Measurements from ENCODE around the gene DNAJC13. TPM values are rescaled to one million over a fixed set of nuclear protein-coding genes. Genes with fewer than 3 reads are reported as not detected.

The DNAJC13 gene
- total RNA-seq, 1 experiment from 2014 or later = 72.4 TPM

DNA sequence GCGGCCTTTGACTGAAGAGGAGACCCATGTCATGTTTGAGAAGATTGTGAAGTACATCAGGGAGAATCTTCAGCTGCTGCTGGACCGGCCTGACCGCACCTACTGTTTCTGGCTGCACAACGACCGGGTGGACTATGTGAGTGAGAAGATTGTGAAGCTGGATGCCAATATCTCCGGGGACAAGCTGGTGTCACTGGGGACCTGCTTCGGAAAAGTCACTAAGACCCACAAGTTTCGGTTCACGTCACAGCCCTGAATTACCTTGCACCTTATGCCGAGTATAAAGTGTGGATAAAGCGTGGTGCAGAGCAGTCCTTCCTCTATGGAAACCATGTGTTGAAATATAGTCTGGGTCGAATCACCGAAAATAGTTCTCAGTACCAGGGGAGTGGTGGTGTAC is 16.0 kb upstream of the DNAJC13 start:
- CTCF ChIA-PET = interaction anchor here (0.8 to 4.2 kb wide), 2 partner anchors 16 to 50 kb away, joined by 3 to 25 read pairs; partner anchors contain the start of gene DNAJC13
- BruUV-seq (replicated peaks) = no TSS peak
- Mint-ChIP-seq H3K4me1 (ENCODE audit: low read depth, unreplicated experiment) (no peaks in the 10 kb centered on the region), H3K36me3 (ENCODE audit: insufficient read depth, unreplicated experiment) (no peaks in the 10 kb centered on the region), H3K4me3 (ENCODE audit: low read depth, unreplicated experiment) (no peak overlapping the region), H3K9me3 (ENCODE audit: low read depth, unreplicated experiment) (no peaks in the 10 kb centered on the region), H3K27me3 (ENCODE audit: unreplicated experiment) (no peaks in the 10 kb centered on the region), H3K27ac (ENCODE audit: unreplicated experiment) (no peak overlapping the region)
- intact Hi-C loops (cut with micrococcal nuclease; ENCODE audit: unreplicated experiment) = no loop called here
- TF ChIP-seq, protein P1, sequence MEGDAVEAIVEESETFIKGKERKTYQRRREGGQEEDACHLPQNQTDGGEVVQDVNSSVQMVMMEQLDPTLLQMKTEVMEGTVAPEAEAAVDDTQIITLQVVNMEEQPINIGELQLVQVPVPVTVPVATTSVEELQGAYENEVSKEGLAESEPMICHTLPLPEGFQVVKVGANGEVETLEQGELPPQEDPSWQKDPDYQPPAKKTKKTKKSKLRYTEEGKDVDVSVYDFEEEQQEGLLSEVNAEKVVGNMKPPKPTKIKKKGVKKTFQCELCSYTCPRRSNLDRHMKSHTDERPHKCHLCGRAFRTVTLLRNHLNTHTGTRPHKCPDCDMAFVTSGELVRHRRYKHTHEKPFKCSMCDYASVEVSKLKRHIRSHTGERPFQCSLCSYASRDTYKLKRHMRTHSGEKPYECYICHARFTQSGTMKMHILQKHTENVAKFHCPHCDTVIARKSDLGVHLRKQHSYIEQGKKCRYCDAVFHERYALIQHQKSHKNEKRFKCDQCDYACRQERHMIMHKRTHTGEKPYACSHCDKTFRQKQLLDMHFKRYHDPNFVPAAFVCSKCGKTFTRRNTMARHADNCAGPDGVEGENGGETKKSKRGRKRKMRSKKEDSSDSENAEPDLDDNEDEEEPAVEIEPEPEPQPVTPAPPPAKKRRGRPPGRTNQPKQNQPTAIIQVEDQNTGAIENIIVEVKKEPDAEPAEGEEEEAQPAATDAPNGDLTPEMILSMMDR (IDR thresholded peaks at IDR 0.05; ENCODE audit: unreplicated experiment) = no peak
- no peak for DNase-seq

DNA sequence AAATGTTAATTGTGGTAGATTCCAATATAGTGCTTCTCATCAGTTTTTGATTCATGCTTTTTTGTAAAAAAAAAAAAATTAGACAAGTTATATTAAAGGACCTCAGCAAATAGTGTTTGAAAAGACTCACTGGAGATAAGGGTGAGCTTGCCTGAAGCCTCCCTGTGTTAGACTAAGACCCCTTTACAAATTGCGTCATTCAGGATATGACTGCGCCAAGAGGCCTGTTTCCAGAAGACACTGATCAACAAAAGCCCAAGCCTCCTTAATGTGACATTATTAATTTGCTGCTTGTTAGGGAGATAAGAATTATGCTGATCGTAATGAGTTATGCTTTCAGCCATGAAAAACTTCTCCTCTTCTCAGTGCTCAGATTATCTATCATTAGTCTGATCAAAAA is 13.0 kb upstream of the DNAJC13 start:
- no TSS peak for BruUV-seq (replicated peaks)
- Mint-ChIP-seq H3K9me3 (ENCODE audit: low read depth, unreplicated experiment) (no peaks in the 10 kb centered on the region), H3K27ac (ENCODE audit: unreplicated experiment) (no peak overlapping the region), H3K36me3 (ENCODE audit: insufficient read depth, unreplicated experiment) (no peaks in the 10 kb centered on the region), H3K4me1 (ENCODE audit: low read depth, unreplicated experiment) (no peaks in the 10 kb centered on the region), H3K27me3 (ENCODE audit: unreplicated experiment) (no peaks in the 10 kb centered on the region), H3K4me3 (ENCODE audit: low read depth, unreplicated experiment) (no peak overlapping the region)
- CTCF ChIA-PET = no interaction called here
- intact Hi-C loops (cut with micrococcal nuclease; ENCODE audit: unreplicated experiment) = no loop called here
- TF ChIP-seq, protein P1 (IDR thresholded peaks at IDR 0.05; ENCODE audit: unreplicated experiment) = no peak
- DNase-seq = no peak

DNA sequence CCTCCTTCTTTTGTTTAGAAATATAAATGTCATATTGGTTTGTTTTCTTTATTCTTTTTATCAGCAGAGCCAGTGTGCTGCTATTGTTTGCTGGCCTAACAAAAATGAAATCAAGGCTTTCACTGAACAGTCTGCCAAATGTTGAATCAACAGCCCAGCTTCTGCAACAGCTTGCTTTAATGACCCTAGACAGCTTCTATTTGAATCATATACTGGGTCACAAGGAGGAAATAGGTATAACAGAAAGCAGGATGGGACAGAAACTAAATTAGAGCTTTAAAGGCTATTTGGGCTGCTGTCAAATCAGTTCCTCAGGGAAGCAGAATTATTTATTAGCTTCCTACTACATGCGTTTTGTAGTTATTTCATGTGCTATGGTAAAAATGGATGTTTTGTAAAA is 12.1 kb upstream of the DNAJC13 start:
- CTCF ChIA-PET = interaction anchor here (0.5 to 1.3 kb wide), 2 partner anchors 55 to 1536 kb away, joined by 3 to 4 read pairs; no protein-coding TSS in a partner anchor
- Mint-ChIP-seq H3K4me3 (ENCODE audit: low read depth, unreplicated experiment) (no peak overlapping the region), H3K36me3 (ENCODE audit: insufficient read depth, unreplicated experiment) (no peaks in the 10 kb centered on the region), H3K27ac (ENCODE audit: unreplicated experiment) (no peak overlapping the region), H3K27me3 (ENCODE audit: unreplicated experiment) (no peaks in the 10 kb centered on the region), H3K4me1 (ENCODE audit: low read depth, unreplicated experiment) (no peaks in the 10 kb centered on the region), H3K9me3 (ENCODE audit: low read depth, unreplicated experiment) (no peaks in the 10 kb centered on the region)
- no TSS peak for BruUV-seq (replicated peaks)
- DNase-seq = no peak
- TF ChIP-seq, protein P1 (IDR thresholded peaks at IDR 0.05; ENCODE audit: unreplicated experiment) = no peak
- intact Hi-C loops (cut with micrococcal nuclease; ENCODE audit: unreplicated experiment) = no loop called here

DNA sequence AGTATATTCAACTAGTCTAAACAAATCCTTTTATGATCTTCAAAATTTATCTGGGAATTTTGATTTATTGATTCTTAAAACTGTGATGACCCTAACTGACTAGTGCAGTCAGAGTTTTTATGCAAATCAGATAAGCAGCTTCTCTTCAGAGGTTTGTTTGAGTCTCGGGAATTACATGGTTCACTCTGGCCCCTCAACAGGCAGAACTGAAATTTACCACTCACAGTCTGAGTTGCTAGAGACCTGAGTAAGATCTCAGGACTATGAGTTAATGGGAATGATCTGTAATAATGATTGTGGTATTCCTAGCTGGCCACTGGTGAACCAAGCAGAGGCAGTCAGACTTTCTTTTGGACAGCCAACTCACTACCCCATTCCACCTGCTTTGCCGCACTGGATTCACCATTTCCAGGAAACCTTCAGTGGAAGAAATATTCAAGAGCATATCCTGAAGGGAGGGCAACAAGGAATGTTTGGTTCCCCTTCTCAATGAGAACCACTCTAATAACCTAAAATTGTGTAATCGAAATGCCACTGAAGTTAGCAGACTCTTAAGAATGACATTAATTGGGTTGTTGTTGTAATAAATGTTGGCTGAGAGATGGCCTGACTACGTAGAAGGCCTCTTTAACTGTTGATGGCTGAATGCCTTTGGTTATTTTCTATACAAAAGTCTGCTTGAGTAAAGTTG is 11.5 kb upstream of the DNAJC13 start:
- no peak for DNase-seq
- H3K36me3 Mint-ChIP-seq (ENCODE audit: insufficient read depth, unreplicated experiment) = no peaks in the 10 kb centered on the region
- TF ChIP-seq, protein P1 (IDR thresholded peaks at IDR 0.05; ENCODE audit: unreplicated experiment) = no peak
- no peaks in the 10 kb centered on the region for H3K27me3 Mint-ChIP-seq (ENCODE audit: unreplicated experiment)
- H3K4me1 Mint-ChIP-seq (ENCODE audit: low read depth, unreplicated experiment) = no peaks in the 10 kb centered on the region
- intact Hi-C loops (cut with micrococcal nuclease; ENCODE audit: unreplicated experiment) = no loop called here
- H3K4me3 Mint-ChIP-seq (ENCODE audit: low read depth, unreplicated experiment) = no peak overlapping the region
- BruUV-seq (replicated peaks) = no TSS peak
- CTCF ChIA-PET = interaction anchor here (0.5 to 1.3 kb wide), 3 partner anchors 12 to 1536 kb away, joined by 3 to 4 read pairs (median 3); no protein-coding TSS in a partner anchor
- H3K9me3 Mint-ChIP-seq (ENCODE audit: low read depth, unreplicated experiment) = no peaks in the 10 kb centered on the region
- H3K27ac Mint-ChIP-seq (ENCODE audit: unreplicated experiment) = no peak overlapping the region
